Stimulated activated CD8-positive, alpha-beta memory T cell treated with anti-CD3 and anti-CD28 coated beads, Interleukin-2, amount 100 ng/mL, for 1 hour (primary cell): ENCODE data around the gene ZNF471.

Experiments used
- DNase-seq, 2 donors: peaks; one replicate each; pipeline ENCODE4 v3.0.0-alpha.2; 2020; ENCODE audit warnings: low read depth in 2 of 2

The ZNF471 gene

DNA sequence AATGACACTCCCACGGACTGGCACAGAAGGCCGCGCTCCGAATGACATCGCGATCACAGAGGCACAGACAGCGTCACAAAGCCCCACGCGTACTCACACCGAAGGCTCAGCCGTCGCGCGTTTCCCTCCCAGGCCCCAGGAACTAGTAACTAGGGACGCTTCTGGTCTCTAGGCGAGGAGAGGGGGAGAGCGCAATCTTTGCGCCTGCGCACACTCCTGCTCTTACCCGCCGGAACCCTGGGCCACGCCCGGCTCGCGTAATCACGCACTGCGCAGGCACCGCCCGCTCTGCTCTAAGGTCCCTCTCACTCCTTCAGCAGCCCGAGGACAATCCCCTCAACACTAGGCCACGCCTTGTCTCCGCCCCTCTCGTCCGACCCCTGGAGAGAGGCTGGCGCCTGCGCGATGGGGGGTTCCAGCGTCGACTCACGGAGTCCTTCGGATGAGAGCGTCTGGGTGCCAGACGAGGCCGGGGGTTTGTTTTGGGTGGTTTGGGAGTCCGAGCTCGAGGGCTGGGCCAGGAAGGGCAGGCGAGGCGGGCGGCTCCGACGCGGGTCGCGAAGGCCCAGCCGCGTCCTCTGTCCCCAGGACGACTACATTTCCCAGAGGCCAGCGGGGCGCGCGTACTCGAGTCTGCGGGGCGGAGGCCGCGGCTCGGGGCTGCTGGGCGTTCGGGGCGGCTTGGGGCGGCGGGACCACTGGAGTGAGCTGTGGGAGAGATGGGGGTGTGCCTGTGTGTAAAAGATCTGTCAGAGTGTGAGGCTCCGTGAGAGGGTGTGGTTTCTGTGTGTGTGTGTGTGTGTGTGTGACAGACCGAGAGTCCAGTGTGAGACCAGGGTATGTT is at the start of gene ZNF471:
Gene ZNF471 (plus strand): TSS at position 410 of the 844 bp plus-strand sequence. CDS start 3,717 bp downstream, outside the sequence.
- DNase-seq, result peak; percentile 58 to 71

DNA sequence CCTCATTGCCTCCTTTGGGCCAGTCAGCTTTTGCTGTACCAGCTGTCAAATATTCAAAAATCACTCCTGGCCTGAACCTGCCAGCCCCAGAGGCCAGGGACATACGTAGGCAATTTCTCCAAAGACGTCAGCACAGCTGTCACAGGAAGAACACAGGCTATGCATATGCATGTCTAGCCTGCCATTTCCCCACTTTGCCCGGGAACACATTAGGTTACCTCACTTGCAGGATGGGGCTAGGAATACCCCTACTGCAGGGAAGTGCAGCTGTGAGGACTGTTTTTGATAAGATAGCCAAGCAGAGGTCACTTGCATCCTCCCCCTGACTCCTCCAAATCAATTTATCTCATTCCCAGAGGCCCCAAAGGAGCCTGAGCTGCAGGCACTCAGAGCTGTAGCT is 33.3 kb upstream of the ZNF471 start:
- no peak for DNase-seq

DNA sequence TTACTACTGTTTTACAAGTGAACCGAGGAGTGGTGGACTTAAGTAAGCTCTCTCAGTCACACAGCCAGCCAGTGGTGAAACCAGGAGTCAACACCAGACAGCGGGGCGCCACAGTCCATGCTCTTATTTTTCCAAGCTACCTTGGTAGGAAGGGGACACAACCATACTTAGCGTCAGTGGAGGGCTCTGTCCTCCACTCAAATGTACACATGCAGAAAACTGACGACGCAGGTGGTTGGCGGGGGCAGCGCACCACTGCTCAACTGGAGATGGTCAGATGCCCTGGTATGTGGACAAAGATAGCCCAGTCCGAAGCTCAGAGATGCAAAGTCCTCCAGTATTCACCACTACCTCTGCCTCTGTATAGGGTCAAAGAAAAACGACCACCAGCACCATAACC is 31.6 kb upstream of the ZNF471 start:
- no peak for DNase-seq

DNA sequence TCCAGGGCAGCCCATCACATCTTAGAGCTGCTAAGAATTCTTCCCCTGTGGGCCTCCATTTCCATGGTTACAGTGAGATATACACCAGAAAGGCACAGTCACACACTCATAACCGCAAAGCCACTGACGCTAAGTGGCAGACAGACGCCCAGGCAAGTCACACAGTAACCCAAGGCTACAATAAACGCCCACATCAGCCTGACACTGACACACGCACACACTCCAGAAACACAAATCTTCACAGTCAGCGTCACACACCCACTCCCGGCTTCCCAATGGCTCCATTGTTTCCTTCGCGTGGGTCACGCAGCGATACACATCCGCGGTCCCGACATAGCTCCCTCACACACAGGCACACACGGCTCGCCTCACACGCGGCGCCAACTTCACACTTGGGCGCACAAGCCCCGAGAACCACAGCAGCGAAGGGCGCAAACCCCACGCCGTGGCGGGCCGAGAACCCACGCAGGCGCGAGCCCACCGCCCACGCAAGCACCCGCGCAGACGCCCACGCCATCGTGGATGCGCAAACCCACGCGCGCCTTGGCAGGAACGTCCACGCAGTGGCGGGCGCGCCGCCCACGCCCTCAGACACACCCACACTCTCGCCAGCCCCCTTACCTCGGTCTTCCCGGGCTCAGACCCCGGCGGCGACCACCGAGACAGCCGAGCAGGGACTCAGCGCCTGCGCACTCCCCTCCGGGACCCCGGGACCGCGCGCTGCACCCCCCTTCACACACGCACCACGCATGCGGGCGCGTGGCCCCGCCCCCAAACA is 30.8 kb upstream of the ZNF471 start, which contains the start of gene ZNF667:
Gene ZNF667 (minus strand): TSS at position 695 of the 778 bp plus-strand sequence. CDS start 14,975 bp downstream, outside the sequence.
- no peak for DNase-seq

DNA sequence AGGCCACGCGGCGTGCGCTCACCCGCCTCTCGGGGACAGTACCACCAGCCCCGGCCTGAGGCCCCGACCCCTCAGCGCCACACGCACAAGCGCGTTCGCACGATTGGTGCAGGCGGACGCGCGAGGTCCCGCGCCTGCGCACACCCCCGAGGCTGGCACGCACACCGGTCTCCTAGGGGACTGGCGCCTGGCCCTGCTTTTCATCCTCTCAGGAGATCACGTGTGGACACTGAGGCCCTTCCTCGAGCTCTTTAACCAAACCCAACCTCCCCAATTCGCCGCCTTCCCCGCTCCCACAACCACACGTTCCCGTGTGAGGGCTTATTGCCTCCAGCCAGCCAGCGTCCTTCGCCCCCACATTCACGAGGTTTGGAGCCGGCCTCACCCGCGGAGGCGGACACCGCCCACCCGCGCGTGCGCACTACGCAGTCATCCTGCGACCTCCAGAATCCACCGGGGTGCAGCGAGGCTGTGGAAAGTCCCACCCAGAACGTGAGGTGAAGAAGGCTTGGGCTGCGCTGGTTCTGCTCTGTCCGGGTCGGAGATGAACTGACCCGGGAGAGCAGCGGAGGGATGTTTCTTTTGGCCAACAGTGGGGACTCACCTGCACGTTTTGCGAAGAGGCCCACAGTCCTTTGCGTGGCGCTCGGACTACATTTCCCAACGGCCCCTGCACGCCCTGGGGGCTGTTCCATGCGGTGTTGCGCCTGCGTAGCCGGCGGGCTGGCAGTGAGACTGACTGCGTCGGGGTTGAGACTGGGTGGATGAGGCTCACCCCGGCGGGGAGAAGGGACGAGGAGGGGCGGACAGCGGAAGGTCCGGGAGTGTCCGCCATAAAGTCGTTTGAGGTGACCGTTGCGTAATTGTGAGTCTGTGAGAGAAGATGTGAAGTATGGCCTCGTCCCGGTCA is 30.0 kb upstream of the ZNF471 start:
- peak; percentile 24 to 34 for DNase-seq

DNA sequence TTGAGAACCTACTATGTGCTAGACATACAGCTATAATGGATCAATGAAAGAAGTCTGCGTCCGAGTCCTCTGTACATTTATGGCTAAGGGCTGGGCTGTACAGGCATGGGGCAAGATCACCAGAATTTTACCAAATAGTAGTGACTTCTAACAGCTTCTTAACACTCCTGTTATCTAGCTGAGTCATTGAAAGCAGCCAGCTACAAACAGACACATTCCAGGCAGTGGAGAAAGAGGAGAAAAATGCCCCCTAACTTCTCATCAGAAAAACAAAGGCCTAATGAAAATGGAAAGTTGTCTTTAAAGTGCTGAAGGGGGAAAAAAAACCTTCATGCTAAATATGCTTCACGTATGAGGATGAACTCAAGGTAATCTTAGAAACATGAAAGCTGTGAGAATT is 16.3 kb upstream of the ZNF471 start:
- no peak for DNase-seq

DNA sequence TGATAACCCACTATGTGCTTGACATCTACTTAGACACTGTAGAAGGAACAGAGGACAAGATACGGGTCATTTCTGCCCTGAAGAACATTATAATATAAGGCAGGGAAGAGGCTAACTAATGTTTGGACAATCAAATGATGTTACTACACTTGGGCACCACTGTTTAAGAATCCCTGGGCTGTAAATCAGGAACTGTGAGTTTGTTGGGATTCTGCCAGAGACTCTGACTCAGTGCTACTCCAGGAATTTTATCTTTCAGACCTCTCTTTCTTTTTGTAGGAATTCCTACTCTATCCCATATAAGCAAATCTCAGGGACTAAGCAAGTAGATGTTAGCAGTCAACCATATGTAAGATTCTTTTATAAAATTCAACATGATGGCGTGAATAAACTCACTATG is 3.1 kb upstream of the ZNF471 start:
- DNase-seq, result no peak

DNA sequence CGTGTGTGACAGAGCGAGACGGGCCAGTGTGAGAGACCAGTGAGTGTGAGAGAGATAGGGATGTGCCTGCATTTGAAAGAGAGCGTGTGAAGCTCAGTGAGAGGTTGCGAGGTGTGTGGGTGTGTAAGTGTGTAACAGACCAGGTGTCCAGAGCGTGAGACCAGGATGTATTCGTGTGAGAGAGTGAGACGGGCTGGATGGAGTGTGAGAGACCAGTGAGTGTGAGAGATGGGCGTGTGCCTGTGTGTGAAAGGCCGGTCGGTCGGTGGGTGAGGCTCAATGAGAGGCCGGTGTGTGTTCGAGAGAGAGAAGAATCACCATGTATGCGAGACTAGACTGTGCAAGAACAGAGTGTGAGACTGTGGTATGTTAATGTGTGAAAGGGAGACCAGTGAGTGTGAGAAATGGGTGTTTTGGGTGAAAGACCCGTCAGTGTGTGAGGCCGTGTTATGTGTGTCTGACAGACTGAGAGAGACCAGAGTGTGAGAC is 679 bp downstream of the ZNF471 start:
- no peak for DNase-seq

DNA sequence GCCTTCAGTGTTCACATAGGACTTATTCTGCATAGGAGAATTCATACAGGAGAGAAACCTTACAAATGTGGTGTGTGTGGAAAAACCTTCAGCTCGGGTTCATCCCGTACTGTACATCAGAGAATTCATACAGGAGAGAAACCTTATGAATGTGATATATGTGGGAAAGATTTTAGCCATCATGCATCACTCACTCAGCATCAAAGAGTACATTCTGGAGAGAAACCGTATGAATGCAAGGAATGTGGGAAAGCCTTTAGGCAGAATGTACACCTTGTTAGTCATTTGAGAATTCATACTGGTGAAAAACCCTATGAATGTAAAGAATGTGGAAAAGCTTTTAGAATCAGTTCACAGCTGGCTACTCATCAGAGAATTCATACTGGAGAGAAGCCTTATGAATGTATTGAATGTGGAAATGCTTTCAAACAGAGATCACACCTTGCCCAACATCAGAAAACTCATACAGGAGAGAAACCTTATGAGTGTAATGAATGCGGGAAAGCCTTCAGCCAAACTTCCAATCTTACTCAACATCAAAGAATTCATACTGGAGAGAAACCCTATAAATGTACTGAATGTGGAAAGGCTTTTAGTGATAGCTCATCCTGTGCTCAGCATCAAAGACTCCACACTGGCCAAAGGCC is 17.7 kb downstream of the ZNF471 start:
- DNase-seq, result no peak

DNA sequence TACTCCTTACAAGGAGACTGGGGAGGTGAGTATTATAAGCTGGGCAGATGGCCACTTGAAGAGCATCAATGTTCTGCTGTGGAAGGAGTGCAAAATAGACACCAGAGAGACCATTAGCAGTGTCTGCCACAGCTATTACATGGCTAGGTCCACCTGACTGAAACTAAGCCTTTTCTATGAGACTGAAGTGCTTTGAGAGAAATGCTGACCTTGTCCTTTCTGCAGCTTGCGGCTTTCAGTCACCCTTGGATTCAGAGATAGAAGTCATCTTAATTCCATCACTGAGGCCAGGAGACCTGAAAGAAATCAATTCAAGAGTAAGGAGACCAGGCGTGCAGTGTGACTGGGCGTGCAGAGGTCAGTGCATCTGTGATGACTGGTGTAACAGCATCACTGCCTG is 29.8 kb downstream of the ZNF471 start:
- no peak for DNase-seq

DNA sequence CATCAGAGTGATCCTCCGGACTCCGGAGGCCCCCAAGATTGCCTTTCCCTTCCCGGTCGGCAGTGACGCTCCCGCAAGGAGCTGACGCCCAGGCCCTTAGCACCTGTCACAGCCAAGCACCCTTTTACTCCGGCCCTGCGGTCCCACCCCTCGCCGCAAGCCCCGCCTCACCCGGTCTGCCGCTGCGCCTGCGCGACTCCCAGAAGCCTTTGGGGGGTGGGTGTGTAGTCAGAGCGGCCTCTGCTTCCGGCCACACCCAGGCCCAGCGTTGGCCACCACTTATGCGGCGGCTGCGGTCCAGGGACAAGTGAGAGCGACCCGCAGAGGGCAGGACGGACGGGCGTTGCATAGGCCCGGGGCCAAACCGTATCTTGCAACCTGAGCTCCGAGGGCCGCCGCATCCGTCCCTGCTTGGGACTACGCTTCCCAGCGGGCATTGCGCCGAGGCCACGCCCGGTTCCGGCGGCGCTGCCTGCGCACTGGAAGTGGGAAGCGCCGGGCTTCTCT is 30.7 kb downstream of the ZNF471 start:
- DNase-seq, result peak; percentile 75 to 84

DNA sequence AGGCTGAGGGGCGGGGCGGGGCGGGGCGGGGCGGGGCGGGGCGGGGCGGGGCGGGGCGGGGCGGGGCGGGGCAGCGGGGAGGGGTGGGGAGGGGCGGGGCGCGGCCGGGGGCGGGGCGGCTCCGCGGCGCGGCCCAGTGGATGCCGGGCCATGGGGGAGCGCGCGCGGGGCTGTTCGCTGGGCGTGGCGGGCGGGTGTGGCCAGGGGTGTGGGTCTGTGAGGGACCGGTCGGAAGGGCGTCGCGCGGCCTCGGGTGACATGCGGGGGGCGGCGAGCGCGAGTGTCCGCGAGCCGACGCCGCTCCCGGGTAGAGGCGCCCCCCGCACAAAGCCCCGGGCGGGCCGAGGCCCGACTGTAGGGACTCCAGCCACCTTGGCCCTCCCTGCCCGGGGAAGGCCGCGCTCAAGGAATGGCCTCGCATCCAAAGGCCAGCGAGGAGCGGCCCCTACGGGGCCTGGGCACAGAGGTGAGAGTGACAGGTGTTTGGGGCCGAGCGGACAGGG is 31.2 kb downstream of the ZNF471 start, which contains the start of gene ZFP28:
Gene ZFP28 (plus strand): TSS at position 188 of the 503 bp plus-strand sequence. CDS start 71 bp downstream, at position 259.
- no peak for DNase-seq

DNA sequence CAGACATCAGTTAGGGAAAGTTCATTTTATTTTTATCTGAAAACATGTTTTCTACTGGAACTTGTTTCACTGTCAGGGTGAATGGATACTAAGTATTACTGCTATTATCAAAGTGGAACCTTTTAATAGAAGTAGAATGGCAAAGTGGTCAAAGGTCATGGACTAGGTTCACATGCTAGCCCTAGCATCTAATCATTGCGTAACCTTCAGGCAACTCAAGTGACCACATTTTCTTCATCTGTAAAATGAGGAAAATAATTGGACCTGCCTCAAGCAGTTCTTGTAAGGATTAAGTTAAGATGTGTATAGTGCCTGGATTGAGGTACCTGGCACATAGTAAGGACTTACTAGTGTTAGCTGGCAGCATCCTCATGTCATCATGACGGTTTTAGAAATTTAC is 36.1 kb downstream of the ZNF471 start:
- no peak for DNase-seq

DNA sequence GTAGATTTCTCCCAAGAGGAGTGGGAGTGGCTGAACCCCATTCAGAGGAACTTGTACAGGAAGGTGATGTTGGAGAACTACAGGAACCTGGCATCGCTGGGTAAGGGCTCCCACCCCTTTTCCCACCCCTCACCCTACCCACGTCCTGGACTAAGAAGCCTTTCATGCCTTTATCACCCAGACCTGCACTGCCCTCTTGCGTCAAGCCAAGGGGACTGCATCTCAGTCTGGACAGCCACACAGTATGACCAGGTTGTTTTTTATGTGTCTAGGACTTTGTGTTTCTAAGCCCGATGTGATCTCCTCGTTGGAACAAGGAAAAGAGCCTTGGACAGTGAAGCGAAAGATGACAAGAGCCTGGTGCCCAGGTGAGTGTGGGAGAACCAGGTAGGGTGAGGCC is 39.9 kb downstream of the ZNF471 start:
- no peak for DNase-seq

DNA sequence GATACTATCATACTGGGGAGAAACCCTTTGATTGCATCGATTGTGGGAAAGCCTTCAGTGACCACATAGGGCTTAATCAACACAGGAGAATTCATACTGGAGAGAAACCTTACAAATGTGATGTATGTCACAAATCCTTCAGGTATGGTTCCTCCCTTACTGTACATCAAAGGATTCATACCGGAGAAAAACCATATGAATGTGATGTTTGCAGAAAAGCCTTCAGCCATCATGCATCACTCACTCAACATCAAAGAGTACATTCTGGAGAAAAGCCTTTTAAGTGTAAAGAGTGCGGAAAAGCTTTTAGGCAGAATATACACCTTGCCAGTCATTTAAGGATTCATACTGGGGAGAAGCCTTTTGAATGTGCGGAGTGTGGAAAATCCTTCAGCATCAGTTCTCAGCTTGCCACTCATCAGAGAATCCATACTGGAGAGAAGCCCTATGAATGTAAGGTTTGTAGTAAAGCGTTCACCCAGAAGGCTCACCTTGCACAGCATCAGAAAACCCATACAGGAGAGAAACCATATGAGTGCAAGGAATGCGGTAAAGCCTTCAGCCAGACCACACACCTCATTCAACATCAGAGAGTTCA is 46.7 kb downstream of the ZNF471 start:
- DNase-seq, result no peak

DNA sequence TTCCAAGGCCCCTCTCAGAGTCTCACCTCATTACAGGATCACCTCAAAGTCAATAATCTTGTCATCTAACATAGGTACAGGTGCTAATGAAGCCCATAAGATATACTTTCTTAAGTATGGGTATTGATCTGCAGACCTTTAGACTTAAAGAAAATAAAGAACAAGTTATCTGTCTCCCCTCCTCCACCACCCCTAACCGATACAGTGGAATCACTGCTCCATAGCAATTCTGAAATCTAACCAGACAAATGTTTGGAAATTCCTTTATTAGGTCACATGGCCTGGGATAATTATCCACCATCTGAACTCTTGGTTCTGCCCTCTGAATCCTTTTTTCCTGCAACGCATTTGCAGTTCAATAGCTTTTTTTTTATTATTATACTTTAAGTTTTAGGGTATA is 55.1 kb downstream of the ZNF471 start:
- DNase-seq, result no peak

DNA sequence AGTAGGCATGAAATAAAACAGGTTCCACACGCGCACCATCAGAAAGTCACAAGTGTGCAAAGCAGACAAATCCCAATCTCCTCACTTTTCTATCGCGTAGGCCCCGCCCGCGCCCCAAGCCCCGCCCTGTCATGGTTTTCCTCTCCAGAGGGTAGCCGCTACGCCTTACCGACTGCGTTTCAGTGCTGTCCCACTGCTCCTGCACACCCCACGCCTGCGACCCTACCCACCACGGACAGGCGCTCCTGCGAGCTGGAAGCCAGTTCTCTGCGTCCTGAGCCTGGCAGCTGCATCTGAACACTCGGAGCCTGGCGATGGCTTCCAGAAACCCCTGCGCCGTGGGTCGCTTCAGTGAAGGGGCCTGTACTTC is 59.2 kb downstream of the ZNF471 start:
- DNase-seq, result no peak

DNA sequence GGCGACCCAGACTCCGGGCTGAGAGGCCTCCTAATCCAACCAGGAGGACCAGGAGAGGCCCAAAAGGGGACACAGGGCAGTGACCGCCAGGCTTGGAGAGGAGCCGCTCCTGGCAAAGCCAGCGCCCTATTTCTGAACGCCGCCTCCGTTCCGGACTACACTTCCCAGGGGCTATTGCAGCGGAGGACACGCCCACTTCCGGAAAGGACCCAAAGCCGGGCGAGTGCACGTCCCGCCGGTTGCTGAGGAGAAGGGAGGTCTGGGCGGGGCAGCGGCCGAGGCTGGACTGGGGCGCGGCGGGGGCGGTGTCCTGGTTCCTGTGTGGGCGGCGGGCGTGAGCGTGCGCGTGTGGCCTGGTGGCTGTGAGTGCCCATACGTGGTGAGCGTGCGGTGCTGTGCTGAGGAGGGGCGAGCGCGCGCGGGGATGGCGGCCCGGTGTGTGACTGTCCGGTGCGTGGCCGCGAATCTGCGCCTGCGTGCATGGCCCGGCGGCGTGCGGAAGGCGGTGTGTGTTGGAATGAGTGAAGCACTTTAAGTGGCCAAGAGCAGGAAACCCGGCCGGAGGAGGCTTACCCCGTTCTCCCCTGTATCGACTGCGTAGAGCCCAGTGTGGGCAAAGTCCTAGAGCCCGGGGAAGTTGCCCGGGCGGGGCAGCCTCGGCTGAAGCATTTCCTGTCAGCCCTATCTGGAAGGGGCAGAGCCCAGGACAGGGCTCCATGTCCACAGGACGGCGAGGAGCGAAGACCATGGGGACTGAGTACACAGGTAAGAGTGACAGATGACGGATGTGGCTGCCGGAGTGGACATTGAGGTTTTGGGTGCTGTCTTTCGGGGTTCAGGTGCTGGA is 59.8 kb downstream of the ZNF471 start, which contains the start of gene ZNF470:
Gene ZNF470 (plus strand): TSS at position 195 of the 847 bp plus-strand sequence. CDS start 2,844 bp downstream, outside the sequence.
- DNase-seq, result peak; percentile 69 to 77

DNA sequence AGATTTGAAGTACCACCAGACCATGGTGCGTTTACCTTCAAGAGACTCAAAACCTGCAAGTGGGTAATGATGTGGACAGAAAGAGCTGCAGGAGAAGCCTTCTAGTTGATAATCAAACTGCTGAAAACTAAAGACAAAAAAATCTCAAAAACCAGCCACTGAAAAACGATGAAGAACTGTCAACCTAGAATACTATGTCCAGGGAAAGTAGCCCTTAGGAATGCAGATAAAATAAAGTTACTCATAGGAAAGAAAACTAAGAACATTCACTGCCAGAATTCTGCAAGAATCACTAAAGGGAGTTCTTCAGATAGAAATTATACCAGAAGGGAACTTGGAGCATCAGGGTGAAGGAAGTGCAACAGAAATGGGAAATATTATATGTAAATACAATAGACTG is 64.9 kb downstream of the ZNF471 start:
- DNase-seq, result no peak
